ENCODE measurements around the gene PRKCD.

The PRKCD gene

GRCh38 chr3:53202331-53203015 is 41.5 kb downstream of the PRKCD start:
- H3K27ac ChIP-seq: no peak overlapping the region
- DNase-seq (ENCODE audit: low read depth, low spot score): no peak

GRCh38 chr3:53211706-53212702 is 51.0 kb downstream of the PRKCD start:
- DNase-seq (ENCODE audit: low read depth, low spot score): no peak
- no peak overlapping the region for H3K27ac ChIP-seq

GRCh38 chr3:53213276-53213675 is 52.3 kb downstream of the PRKCD start:
- DNase-seq (ENCODE audit: low read depth, low spot score): no peak

GRCh38 chr3:53215816-53216215 is 54.8 kb downstream of the PRKCD start:
- DNase-seq (ENCODE audit: low read depth, low spot score): no peak
- no peak overlapping the region for H3K27ac ChIP-seq

More at GRCh38 chr3:53213276-53213675, 52.3 kb downstream of the PRKCD start:
- H3K27ac ChIP-seq: no peak overlapping the region

GRCh38 chr3:53216723-53217122 is 55.7 kb downstream of the PRKCD start:
- DNase-seq (ENCODE audit: low read depth, low spot score): no peak
- H3K27ac ChIP-seq: no peak overlapping the region

GRCh38 chr3:53217175-53217574 is 56.2 kb downstream of the PRKCD start:
- DNase-seq (ENCODE audit: low read depth, low spot score): no peak

GRCh38 chr3:53218131-53218530 is 57.1 kb downstream of the PRKCD start:
- H3K27ac ChIP-seq: no peak overlapping the region
- no peak for DNase-seq (ENCODE audit: low read depth, low spot score)

More at GRCh38 chr3:53217175-53217574, 56.2 kb downstream of the PRKCD start:
- no peak overlapping the region for H3K27ac ChIP-seq

- no peak overlapping the region for H3K27ac ChIP-seq
- peak; percentile 22 for DNase-seq (ENCODE audit: low read depth, low spot score)
Observed at GRCh38 chr3:53219895-53220483, 59.0 kb downstream of the PRKCD start.

- DNase-seq (ENCODE audit: low read depth, low spot score): no peak
- H3K27ac ChIP-seq: no peak overlapping the region
Observed at GRCh38 chr3:53221345-53221744, 60.3 kb downstream of the PRKCD start.

- DNase-seq (ENCODE audit: low read depth, low spot score): no peak
- no peak overlapping the region for H3K27ac ChIP-seq
Observed at GRCh38 chr3:53221827-53222182, 60.8 kb downstream of the PRKCD start.

GRCh38 chr3:53222183-53222901 is 61.3 kb downstream of the PRKCD start:
- no peak for DNase-seq (ENCODE audit: low read depth, low spot score)
- H3K27ac ChIP-seq: peak overlapping the region; percentile 1

- DNase-seq (ENCODE audit: low read depth, low spot score): no peak
- no peak overlapping the region for H3K27ac ChIP-seq
Observed at GRCh38 chr3:53223025-53223424, 62.0 kb downstream of the PRKCD start.

GRCh38 chr3:53223541-53223966 is 62.5 kb downstream of the PRKCD start:
- no peak for DNase-seq (ENCODE audit: low read depth, low spot score)
- no peak overlapping the region for H3K27ac ChIP-seq

- no peak for DNase-seq (ENCODE audit: low read depth, low spot score)
- no peak overlapping the region for H3K27ac ChIP-seq
Observed at GRCh38 chr3:53224026-53224425, 63.0 kb downstream of the PRKCD start.

- no peak overlapping the region for H3K27ac ChIP-seq
- DNase-seq (ENCODE audit: low read depth, low spot score): no peak
Observed at GRCh38 chr3:53224536-53224935, 63.5 kb downstream of the PRKCD start.

- no peak for DNase-seq (ENCODE audit: low read depth, low spot score)
- no peak overlapping the region for H3K27ac ChIP-seq
Observed at GRCh38 chr3:53225181-53225580, 64.2 kb downstream of the PRKCD start.

GRCh38 chr3:53225651-53226050 is 64.6 kb downstream of the PRKCD start:
- no peak for DNase-seq (ENCODE audit: low read depth, low spot score)
- H3K27ac ChIP-seq: no peak overlapping the region

GRCh38 chr3:53226142-53226840 is 65.3 kb downstream of the PRKCD start:
- DNase-seq (ENCODE audit: low read depth, low spot score): no peak
- no peak overlapping the region for H3K27ac ChIP-seq

GRCh38 chr3:53226841-53227407 is 65.9 kb downstream of the PRKCD start:
- H3K27ac ChIP-seq: no peak overlapping the region
- DNase-seq (ENCODE audit: low read depth, low spot score): no peak
